Measurements from ENCODE around the gene RECK. TPM values are rescaled to one million over a fixed set of nuclear protein-coding genes. Genes with fewer than 3 reads are reported as not detected.
A peak's percentile ranks its signal among the peaks of the same experiment; 100 is the strongest.

RECK gene
- total RNA-seq, 1 donor from 2014 or later, result 5.4 TPM

GRCh38 chr9:36064448-36065037 lies 27.8 kb downstream of the RECK start:
- intact Hi-C loops (cut with micrococcal nuclease), result no loop called here
- DNase-seq, result no peak
- Histone ChIP-seq H3K4me1 (no peaks in the 10 kb centered on the region), H3K27ac (replicated peaks) (no peak overlapping the region), H3K36me3 (peaks cover 20% of the 10 kb centered on the region), H3K4me3 (no peak overlapping the region), H3K9me3 (replicated peaks) (no peaks in the 10 kb centered on the region), H3K27me3 (ENCODE audit: low read depth) (no peaks in the 10 kb centered on the region)
- no peak for TF ChIP-seq CTCF (IDR thresholded peaks at IDR 0.05; ENCODE audit: borderline replicate concordance)

GRCh38 chr9:36074055-36074454 lies 37.3 kb downstream of the RECK start:
- DNase-seq, result no peak
- Histone ChIP-seq H3K27me3 (ENCODE audit: low read depth) (no peaks in the 10 kb centered on the region), H3K9me3 (replicated peaks) (no peaks in the 10 kb centered on the region), H3K27ac (replicated peaks) (peak overlapping the region; percentile 66), H3K4me3 (no peak overlapping the region), H3K4me1 (peaks cover 25% of the 10 kb centered on the region), H3K36me3 (no peaks in the 10 kb centered on the region)
- intact Hi-C loops (cut with micrococcal nuclease), result no loop called here
- no peak for TF ChIP-seq CTCF (IDR thresholded peaks at IDR 0.05; ENCODE audit: borderline replicate concordance)

GRCh38 chr9:36074870-36075532 lies 38.3 kb downstream of the RECK start:
- H3K27ac ChIP-seq (replicated peaks), result peak overlapping the region; percentile 66
- H3K4me1 ChIP-seq, result peaks cover 25% of the 10 kb centered on the region
- DNase-seq, result peak; percentile 71
- intact Hi-C loops (cut with micrococcal nuclease), result no loop called here
- H3K4me3 ChIP-seq, result no peak overlapping the region
- TF ChIP-seq CTCF (IDR thresholded peaks at IDR 0.05; ENCODE audit: borderline replicate concordance), result no peak
- H3K36me3 ChIP-seq, result no peaks in the 10 kb centered on the region
- H3K9me3 ChIP-seq (replicated peaks), result no peaks in the 10 kb centered on the region
- H3K27me3 ChIP-seq (ENCODE audit: low read depth), result no peaks in the 10 kb centered on the region

- TF ChIP-seq CTCF (IDR thresholded peaks at IDR 0.05; ENCODE audit: borderline replicate concordance), result no peak
- no peak overlapping the region for H3K27ac ChIP-seq (replicated peaks)
- peaks cover 20% of the 10 kb centered on the region for H3K4me1 ChIP-seq
- DNase-seq, result no peak
- intact Hi-C loops (cut with micrococcal nuclease), result no loop called here
- H3K9me3 ChIP-seq (replicated peaks), result no peaks in the 10 kb centered on the region
- H3K36me3 ChIP-seq, result no peaks in the 10 kb centered on the region
- H3K27me3 ChIP-seq (ENCODE audit: low read depth), result no peaks in the 10 kb centered on the region
- no peak overlapping the region for H3K4me3 ChIP-seq
These were observed 41.3 kb downstream of the RECK start for GRCh38 chr9:36078051-36078450.

GRCh38 chr9:36080519-36080918 lies 43.8 kb downstream of the RECK start:
- no peak for DNase-seq
- no peak for TF ChIP-seq CTCF (IDR thresholded peaks at IDR 0.05; ENCODE audit: borderline replicate concordance)
- intact Hi-C loops (cut with micrococcal nuclease), result no loop called here
- Histone ChIP-seq H3K27ac (replicated peaks) (no peak overlapping the region), H3K9me3 (replicated peaks) (no peaks in the 10 kb centered on the region), H3K4me3 (no peak overlapping the region), H3K36me3 (peaks cover 7% of the 10 kb centered on the region), H3K4me1 (peaks cover under 1% of the 10 kb centered on the region), H3K27me3 (ENCODE audit: low read depth) (no peaks in the 10 kb centered on the region)
